Breast epithelium (tissue), 4 donors: ENCODE data around the gene GNAI3. TPM values are rescaled to one million over a fixed set of nuclear protein-coding genes. Genes with fewer than 3 reads are reported as not detected.
A peak's percentile ranks its signal among the peaks of the same experiment; 100 is the strongest.

Experiments
- DNase-seq, 2 donors: peaks; one replicate each; pipeline ENCODE4 v3.0.0-alpha.2; 2019; ENCODE audit warnings: low spot score in 2 of 2
- H3K27ac ChIP-seq, 2 donors: fragments of 200-600 bp; sonication (generic) in 1 of 2; one replicate each; pipeline ENCODE4 v1.5.1; 2016 to 2019; ENCODE audit warnings: mild to moderate bottlenecking in 1 of 2
- H3K27me3 ChIP-seq, 2 donors: fragments of 200-600 bp; sonication (generic) in 1 of 2; one replicate each; pipeline versions ENCODE4 v1.5.1 to v1.6.0; 2017 to 2019; ENCODE audit warnings: control low read depth in 1 of 2, mild to moderate bottlenecking in 1 of 2
- H3K36me3 ChIP-seq: fragments of 200-600 bp; one replicate; pipeline ENCODE4 v1.5.1; 2019
- H3K4me1 ChIP-seq, 2 donors: fragments of 200-600 bp; sonication (generic); one replicate each; pipeline ENCODE4 v1.5.1; 2016 to 2019; ENCODE audit warnings: control low read depth in 1 of 2
- H3K4me3 ChIP-seq, 3 donors: fragments of 200-600 bp; sonication (generic); 1 replicate in 2 of 3; 2 replicates in 1 of 3; pipeline ENCODE4 v1.5.1; 2016 to 2019; ENCODE audit warnings: mild to moderate bottlenecking in 3 of 3, moderate library complexity in 2 of 3
- H3K9me3 ChIP-seq, 2 donors: fragments of 200-600 bp; sonication (generic) in 1 of 2; one replicate each; pipeline ENCODE4 v1.5.1; 2016 to 2019; ENCODE audit warnings: control low read depth in 1 of 2
- POLR2A ChIP-seq: fragments of 450-650 bp; IDR thresholded peaks from one replicate; pipeline ENCODE4 v1.6.1; 2016; ENCODE audit warnings: antibody characterized with exemption, mild to moderate bottlenecking, moderate library complexity
- POLR2AphosphoS5 ChIP-seq, 3 donors: sonication (generic); formaldehyde crosslinking; IDR thresholded peaks; one replicate each; pipeline ENCODE4 v1.6.1; 2017; ENCODE audit warnings: antibody characterized with exemption in 3 of 3
- intact Hi-C: fragments of 100-400 bp; cut with DNase I; formaldehyde crosslinking; loops from one replicate; pipeline ENCODE4 v1.15.1; 2023; ENCODE audit warnings: low total_unique reads
- total RNA-seq, 3 donors: library from RNA; depleted of rRNA; stranded (reverse); fragments of >200 nt; gene quantifications; one replicate each; pipeline ENCODE4 v1.1.0, GENCODE V29; 2016
- TF ChIP-seq, protein P1 (sequence below), 3 donors: fragments of 450-650 bp; IDR thresholded peaks; one replicate each; pipeline ENCODE4 v1.5.1; 2016 to 2017; ENCODE audit warnings: antibody characterized with exemption in 3 of 3, mild to moderate bottlenecking in 3 of 3, moderate library complexity in 3 of 3

Gene GNAI3
- total RNA-seq, 3 donors from 2014 or later: 5.9 to 6.9 (median 6.2) TPM

DNA sequence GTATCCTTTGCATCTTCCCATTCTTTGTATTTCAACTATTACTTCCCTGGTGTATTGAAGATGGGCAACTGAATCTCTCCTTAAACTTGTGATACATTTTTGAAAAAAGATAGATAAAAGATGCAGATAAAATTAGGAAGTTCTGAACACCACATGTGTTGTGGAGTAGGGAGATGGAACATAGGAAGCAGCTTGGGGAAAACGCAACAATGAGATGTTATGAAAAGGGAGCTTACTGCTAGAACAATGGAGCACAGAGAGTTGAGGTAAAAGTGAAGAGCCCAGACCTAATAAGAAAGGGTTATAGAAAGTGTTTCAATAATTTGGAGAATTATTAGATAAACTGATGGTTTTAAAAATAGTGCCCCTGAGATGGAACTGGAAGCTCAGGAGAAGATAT is 20.9 kb downstream of the GNAI3 start:
- peaks cover 0 to 5% of the 10 kb centered on the region in 2 donors for H3K4me1 ChIP-seq
- no peak for DNase-seq
- H3K4me3 ChIP-seq: no peak overlapping the region
- intact Hi-C loops: no loop called here
- H3K36me3 ChIP-seq: no peaks in the 10 kb centered on the region
- H3K9me3 ChIP-seq: no peaks in the 10 kb centered on the region
- peak overlapping the region in 1 of 2 donors; percentile 40 for H3K27ac ChIP-seq
- TF ChIP-seq POLR2AphosphoS5 (IDR thresholded peaks at IDR 0.05) (no peak), POLR2A (no peak)
- TF ChIP-seq, protein P1, sequence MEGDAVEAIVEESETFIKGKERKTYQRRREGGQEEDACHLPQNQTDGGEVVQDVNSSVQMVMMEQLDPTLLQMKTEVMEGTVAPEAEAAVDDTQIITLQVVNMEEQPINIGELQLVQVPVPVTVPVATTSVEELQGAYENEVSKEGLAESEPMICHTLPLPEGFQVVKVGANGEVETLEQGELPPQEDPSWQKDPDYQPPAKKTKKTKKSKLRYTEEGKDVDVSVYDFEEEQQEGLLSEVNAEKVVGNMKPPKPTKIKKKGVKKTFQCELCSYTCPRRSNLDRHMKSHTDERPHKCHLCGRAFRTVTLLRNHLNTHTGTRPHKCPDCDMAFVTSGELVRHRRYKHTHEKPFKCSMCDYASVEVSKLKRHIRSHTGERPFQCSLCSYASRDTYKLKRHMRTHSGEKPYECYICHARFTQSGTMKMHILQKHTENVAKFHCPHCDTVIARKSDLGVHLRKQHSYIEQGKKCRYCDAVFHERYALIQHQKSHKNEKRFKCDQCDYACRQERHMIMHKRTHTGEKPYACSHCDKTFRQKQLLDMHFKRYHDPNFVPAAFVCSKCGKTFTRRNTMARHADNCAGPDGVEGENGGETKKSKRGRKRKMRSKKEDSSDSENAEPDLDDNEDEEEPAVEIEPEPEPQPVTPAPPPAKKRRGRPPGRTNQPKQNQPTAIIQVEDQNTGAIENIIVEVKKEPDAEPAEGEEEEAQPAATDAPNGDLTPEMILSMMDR (IDR thresholded peaks at IDR 0.05): no peak
- no peaks in the 10 kb centered on the region for H3K27me3 ChIP-seq

DNA sequence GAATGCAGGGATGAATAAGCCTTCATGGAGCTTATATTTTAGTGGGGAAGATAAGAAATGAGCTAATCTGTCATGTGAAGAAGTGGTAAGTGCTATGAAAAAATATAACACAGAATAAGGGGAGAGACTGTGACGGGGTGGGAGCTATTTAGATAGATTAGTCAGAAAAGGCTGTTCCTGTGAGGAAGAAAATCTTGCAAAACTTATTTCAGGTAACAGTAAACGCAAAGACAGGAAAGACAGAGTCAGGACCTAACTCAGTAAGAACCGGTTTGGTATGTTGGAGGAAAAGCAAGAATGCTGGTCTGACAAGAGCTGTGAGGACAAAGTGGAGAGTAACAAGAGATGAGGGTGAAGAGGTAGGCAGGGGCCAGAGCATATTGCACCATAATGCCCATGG is 22.0 kb downstream of the GNAI3 start:
- H3K9me3 ChIP-seq: no peaks in the 10 kb centered on the region
- intact Hi-C loops: no loop called here
- peak overlapping the region in 1 of 2 donors; percentile 16 for H3K27ac ChIP-seq
- H3K4me1 ChIP-seq: peaks cover 0 to 5% of the 10 kb centered on the region in 2 donors
- no peaks in the 10 kb centered on the region for H3K36me3 ChIP-seq
- H3K4me3 ChIP-seq: no peak overlapping the region
- no peaks in the 10 kb centered on the region for H3K27me3 ChIP-seq
- TF ChIP-seq, protein P1 (IDR thresholded peaks at IDR 0.05): no peak
- TF ChIP-seq POLR2AphosphoS5 (IDR thresholded peaks at IDR 0.05): no peak
- TF ChIP-seq POLR2A: no peak
- no peak for DNase-seq

DNA sequence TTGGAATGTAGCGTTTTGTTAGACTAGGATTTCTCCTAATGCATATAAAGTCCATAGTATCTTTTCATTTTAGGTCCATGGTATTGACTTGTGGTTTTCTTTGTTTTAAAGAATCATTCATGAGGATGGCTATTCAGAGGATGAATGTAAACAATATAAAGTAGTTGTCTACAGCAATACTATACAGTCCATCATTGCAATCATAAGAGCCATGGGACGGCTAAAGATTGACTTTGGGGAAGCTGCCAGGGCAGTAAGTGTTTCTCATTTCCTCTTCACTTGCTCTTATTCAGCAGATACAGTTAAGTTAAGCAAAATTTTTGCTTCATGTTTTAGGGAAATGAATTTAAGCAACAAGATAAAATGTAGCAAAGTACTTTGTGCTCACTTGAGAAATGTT is 25.4 kb downstream of the GNAI3 start:
- H3K27me3 ChIP-seq: no peaks in the 10 kb centered on the region
- no peaks in the 10 kb centered on the region for H3K9me3 ChIP-seq
- no peak for DNase-seq
- no peak for TF ChIP-seq POLR2A
- TF ChIP-seq, protein P1 (IDR thresholded peaks at IDR 0.05): no peak
- TF ChIP-seq POLR2AphosphoS5 (IDR thresholded peaks at IDR 0.05): no peak
- no peak overlapping the region for H3K4me3 ChIP-seq
- peaks cover 0 to 5% of the 10 kb centered on the region in 2 donors for H3K4me1 ChIP-seq
- H3K36me3 ChIP-seq: no peaks in the 10 kb centered on the region
- intact Hi-C loops: no loop called here
- no peak overlapping the region for H3K27ac ChIP-seq

DNA sequence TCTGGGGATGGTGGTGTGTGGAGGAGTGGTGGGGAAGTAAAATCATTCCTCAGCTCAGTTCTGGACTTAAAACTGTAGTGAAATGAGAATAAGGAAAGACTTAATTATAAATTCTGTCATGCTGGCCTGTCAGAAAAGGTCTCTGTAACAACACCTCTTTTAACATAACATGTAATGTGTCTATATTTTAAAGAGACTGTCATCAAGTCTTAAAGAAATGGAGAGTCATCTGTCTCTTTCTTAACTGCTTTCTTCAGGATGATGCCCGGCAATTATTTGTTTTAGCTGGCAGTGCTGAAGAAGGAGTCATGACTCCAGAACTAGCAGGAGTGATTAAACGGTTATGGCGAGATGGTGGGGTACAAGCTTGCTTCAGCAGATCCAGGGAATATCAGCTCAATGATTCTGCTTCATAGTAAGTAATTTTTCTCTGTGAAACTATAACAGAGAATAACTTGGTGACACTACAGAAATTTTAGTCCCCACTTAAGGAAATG is 30.6 kb downstream of the GNAI3 start:
- no peak for DNase-seq
- TF ChIP-seq POLR2AphosphoS5 (IDR thresholded peaks at IDR 0.05) (no peak), POLR2A (no peak)
- TF ChIP-seq, protein P1 (IDR thresholded peaks at IDR 0.05): no peak
- H3K4me1 ChIP-seq: no peaks in the 10 kb centered on the region
- intact Hi-C loops: no loop called here
- no peaks in the 10 kb centered on the region for H3K27me3 ChIP-seq
- no peak overlapping the region for H3K27ac ChIP-seq
- no peak overlapping the region for H3K4me3 ChIP-seq
- H3K9me3 ChIP-seq: no peaks in the 10 kb centered on the region
- H3K36me3 ChIP-seq: no peaks in the 10 kb centered on the region

DNA sequence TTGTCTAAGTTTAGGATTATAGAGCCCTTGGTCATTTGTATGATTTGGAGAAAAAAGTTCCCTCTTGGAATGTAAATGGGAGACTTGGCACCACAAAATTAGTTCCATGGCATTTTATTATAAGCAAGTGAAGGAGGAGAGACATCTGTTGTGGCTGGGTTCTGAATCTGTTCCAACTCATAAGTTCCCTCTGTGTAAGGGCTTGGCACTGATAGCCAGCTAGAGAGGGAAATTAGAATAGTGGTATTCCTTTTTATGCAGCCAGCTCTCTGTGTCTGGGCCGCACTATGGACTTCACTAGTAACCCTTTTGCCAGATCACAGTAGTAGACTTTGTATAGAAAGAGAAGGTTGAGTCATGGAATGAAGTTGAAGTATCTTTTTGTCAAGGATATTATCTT is 31.1 kb downstream of the GNAI3 start:
- TF ChIP-seq POLR2A (no peak), POLR2AphosphoS5 (IDR thresholded peaks at IDR 0.05) (no peak)
- TF ChIP-seq, protein P1 (IDR thresholded peaks at IDR 0.05): no peak
- Histone ChIP-seq H3K36me3 (no peaks in the 10 kb centered on the region), H3K27ac (no peak overlapping the region)

More for the DNA sequence above, 31.1 kb downstream of the GNAI3 start:
- no peaks in the 10 kb centered on the region for H3K27me3 ChIP-seq
- no peak overlapping the region for H3K4me3 ChIP-seq
- intact Hi-C loops: no loop called here
- no peak for DNase-seq
- no peaks in the 10 kb centered on the region for H3K4me1 ChIP-seq
- H3K9me3 ChIP-seq: no peaks in the 10 kb centered on the region
